ENCODE data around the gene ATP6V1F.

Gene ATP6V1F

DNA sequence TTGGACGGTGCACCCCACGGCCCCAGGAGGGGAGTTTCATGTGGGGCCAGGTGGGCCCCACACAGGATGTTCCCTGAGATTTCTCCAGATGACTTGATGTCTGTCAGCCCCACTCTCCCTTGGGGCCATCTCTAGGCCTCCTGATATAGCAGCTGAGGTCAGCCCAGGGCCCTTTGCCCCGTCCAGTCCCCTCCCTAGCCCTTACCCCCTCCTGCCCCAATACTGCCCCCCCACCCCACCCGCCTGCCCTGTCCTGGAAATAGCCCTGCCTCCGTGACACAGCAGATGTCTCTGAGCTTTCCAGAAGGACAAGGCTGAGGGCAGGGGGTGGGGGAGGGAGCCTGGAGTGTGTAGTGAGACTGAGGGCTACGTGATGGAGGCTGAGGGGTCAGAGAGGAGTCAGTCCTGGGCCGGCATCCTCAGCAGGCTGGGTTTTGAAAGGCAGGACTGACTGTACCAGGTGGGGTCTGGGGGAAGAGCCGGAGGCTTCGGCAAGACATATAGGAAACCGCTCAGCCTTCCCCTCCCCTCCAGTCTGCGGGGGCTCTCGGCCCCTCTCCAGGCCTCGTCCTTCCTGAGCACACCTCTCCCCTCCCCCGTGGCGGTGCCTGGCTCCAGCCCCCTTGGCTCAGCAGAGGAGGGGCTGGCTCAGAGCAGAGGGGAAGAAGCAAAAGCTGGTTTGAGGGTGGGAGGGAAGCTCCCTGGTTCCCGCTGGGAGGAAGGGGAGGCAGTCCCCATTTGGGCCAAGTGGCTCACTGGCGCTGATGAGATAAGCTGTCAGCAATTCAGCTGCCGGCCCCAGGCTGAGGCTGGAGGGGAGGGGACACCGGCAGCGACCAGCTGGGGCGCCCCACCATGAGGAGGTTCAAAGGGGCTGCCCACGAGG is 30.4 kb upstream of the ATP6V1F start:
- H3K27ac ChIP-seq = no peak overlapping the region
- TF ChIP-seq, protein P1, sequence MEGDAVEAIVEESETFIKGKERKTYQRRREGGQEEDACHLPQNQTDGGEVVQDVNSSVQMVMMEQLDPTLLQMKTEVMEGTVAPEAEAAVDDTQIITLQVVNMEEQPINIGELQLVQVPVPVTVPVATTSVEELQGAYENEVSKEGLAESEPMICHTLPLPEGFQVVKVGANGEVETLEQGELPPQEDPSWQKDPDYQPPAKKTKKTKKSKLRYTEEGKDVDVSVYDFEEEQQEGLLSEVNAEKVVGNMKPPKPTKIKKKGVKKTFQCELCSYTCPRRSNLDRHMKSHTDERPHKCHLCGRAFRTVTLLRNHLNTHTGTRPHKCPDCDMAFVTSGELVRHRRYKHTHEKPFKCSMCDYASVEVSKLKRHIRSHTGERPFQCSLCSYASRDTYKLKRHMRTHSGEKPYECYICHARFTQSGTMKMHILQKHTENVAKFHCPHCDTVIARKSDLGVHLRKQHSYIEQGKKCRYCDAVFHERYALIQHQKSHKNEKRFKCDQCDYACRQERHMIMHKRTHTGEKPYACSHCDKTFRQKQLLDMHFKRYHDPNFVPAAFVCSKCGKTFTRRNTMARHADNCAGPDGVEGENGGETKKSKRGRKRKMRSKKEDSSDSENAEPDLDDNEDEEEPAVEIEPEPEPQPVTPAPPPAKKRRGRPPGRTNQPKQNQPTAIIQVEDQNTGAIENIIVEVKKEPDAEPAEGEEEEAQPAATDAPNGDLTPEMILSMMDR (IDR thresholded peaks at IDR 0.05) = no peak
- no peak for TF ChIP-seq ZFX (IDR thresholded peaks at IDR 0.05; ENCODE audit: borderline replicate concordance)

DNA sequence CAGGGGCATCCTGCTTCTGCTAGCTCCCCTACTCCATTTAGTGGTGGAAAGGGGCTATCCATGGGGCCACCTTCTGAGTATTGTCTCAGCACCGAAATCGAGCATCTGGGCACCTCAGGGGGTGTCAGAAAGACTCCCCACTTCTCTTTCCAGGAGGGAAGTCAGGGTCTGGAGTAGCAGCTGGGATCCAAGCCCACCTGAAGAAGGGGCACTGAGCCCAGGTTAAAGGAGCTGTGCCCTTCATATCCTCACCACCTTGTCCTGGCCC is 29.8 kb upstream of the ATP6V1F start:
- no peak overlapping the region for H3K27ac ChIP-seq
- no peak for TF ChIP-seq ZFX (IDR thresholded peaks at IDR 0.05; ENCODE audit: borderline replicate concordance)
- TF ChIP-seq, protein P1 (IDR thresholded peaks at IDR 0.05) = no peak

DNA sequence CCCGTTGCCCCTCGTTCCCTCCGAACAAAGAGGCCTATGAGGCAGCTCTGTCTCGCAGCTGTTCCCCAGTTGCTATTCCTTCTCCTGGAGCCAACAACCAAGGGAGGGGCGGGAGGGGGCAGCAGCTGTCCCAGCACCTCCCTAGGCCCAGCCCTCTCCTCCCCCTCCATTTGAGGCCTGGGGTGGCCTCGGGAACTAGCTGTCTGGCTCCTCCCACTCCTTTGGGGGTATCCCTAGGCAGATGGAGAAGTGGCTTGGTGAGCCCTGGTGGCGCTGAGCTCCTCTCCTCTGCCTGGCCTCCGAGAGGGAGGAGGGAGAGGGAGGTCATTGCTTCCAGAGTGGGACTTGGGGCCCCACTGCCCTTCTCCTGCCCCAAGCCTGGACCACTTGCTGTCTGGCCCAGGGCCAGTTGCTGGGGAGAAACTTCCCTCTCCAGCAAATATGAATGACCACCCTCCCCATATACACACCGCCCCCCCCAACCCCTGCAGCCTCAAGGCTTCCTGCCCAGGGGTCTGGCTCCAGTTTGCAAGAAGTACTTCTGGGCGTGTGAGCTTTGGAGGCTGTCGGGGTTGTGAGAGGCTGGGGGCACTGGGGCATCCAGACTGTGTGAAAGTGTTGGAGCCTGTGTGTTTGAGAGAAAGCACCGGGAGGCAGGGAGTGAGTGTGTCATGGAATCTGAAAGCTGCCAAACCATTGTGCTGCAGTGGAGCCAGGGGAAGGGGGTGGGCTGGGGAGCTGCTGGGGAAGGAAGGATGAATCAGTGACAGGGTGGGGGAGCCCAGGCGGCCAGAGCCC is 29.3 kb upstream of the ATP6V1F start:
- no peak overlapping the region for H3K27ac ChIP-seq

DNA sequence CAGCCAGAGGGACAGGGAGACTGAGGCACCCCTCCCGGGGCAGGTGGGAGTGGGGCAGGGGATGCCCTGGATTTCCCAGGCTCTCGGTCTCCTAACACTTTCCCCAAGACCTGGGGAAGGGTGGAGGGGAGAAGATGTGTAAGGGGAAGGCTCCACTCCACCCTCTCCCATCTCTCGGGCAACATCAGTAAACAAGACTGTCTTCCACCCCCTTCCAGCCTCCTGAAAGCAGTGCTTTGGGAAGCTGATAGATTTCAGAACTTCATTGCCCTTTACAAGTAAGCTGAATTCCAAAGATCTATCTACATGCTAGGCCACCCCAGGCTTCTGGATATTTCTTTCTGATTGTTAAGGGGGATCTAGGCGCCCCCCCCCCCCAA is 28.7 kb upstream of the ATP6V1F start:
- no peak overlapping the region for H3K27ac ChIP-seq
- no peak for TF ChIP-seq ZFX (IDR thresholded peaks at IDR 0.05; ENCODE audit: borderline replicate concordance)

More for the DNA sequence above, 29.3 kb upstream of the ATP6V1F start:
- TF ChIP-seq ZFX (IDR thresholded peaks at IDR 0.05; ENCODE audit: borderline replicate concordance) = no peak

DNA sequence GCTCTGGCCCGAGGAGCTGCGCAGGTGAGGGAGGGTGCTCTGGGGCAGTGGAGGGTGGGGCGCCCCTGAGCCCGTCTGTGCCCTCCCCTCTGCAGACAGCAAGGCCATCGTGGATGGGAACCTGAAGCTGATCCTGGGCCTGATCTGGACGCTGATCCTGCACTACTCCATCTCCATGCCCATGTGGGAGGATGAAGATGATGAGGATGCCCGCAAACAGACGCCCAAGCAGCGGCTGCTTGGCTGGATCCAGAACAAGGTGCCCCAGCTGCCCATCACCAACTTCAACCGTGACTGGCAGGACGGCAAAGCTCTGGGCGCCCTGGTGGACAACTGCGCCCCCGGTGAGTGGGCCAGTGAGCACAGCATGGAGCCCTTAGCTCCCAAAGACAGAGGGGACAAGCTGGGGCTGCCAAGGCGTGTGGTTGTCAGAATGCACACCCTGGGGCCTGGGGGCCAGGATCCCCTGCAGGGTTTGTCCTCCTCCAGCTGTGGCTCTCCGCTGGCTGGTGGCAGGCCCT is 27.4 kb upstream of the ATP6V1F start:
- H3K27ac ChIP-seq = no peak overlapping the region
- TF ChIP-seq, protein P1 (IDR thresholded peaks at IDR 0.05) = no peak
- no peak for TF ChIP-seq ZFX (IDR thresholded peaks at IDR 0.05; ENCODE audit: borderline replicate concordance)

DNA sequence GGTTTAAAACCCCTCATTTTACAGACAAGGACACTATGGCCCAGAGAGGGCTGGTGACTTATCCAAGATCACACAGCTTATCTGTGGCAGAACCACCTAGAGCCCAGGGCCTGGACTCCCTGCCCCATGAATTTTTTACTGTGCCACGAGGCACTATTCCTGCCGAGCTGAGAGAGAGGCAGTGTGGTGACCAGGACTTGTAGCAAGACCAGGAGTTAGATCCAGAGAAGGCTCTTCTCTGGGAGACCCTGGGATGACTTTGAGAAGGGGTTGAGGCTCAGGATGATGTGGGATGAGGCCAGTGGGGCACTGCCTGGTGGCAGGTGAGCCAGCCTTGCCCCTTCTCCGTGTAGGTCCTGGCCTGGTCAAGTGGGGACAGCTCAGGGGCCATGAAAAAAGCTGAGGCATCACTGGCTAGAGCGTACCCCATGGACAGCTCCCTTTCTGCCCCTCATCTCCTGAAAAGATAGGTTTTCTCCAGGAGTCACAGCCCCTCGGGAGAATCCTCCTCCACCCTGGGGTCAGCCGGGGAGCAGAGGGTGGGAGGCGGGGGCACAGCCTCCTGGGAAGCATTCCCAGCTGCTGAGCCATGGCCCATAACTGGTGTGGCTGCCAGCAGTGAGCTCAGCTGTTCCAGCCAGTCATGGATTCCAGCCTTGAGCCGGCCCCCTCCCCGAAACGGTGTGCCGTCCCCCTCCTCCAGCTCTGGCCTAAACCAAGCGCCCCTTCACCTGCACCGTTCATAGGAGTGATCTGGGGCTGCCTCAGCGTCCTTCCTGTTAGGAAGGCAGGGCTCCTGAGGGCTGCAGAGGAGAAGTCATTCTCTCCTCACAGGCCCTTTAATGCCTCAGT is 26.6 kb upstream of the ATP6V1F start:
- no peak overlapping the region for H3K27ac ChIP-seq
- TF ChIP-seq ZFX (IDR thresholded peaks at IDR 0.05; ENCODE audit: borderline replicate concordance) = no peak
- TF ChIP-seq, protein P1 (IDR thresholded peaks at IDR 0.05) = no peak

DNA sequence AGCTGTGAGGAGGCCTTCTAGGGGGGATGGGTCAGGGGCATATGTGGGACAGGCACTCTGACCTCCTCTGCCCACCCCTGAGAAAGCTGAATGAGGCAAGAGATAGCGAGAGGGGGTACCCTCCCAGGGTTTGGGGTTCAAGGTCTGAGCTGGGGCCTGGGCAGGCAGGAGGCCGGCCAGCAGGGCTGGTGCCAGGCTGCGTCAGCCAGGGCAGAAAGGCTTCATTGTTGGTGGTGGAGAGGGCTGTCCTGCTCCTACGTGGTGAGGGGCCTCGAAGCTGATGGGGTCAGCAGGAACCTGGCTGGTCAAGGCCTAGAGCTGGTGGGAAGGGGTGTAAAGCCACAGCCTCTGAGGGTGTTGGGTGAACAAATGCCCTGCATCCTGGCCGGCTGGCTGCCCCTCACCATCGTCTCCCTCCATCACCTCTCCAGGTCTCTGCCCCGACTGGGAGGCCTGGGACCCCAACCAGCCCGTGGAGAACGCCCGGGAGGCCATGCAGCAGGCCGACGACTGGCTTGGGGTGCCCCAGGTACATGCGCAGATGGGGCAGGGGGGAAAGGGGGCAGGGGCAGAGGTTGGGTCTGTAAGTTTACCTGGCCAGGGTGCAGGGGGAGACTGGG is 25.8 kb upstream of the ATP6V1F start:
- no peak for TF ChIP-seq ZFX (IDR thresholded peaks at IDR 0.05; ENCODE audit: borderline replicate concordance)
- TF ChIP-seq, protein P1 (IDR thresholded peaks at IDR 0.05) = no peak
- H3K27ac ChIP-seq = no peak overlapping the region

Data from 22Rv1 (cell line).